ENCODE results near the gene VEGFA.

VEGFA gene

GRCh38 chr6:43793154-43793874 lies 23.3 kb downstream of the VEGFA start:
- no peak overlapping the region for H3K27ac ChIP-seq
- no peak for TF ChIP-seq ZFX (IDR thresholded peaks at IDR 0.05)
- no peak for TF ChIP-seq CTCF (conservative IDR thresholded peaks at IDR 0.05)

- TF ChIP-seq ZFX (IDR thresholded peaks at IDR 0.05), result no peak
- H3K27ac ChIP-seq, result no peak overlapping the region
These were observed 23.8 kb downstream of the VEGFA start for GRCh38 chr6:43793875-43794242.

- TF ChIP-seq CTCF (conservative IDR thresholded peaks at IDR 0.05), result no peak
- no peak for TF ChIP-seq ZFX (IDR thresholded peaks at IDR 0.05)
- no peak overlapping the region for H3K27ac ChIP-seq
These were observed 25.4 kb downstream of the VEGFA start for GRCh38 chr6:43795421-43795820.

GRCh38 chr6:43796168-43796567 lies 26.2 kb downstream of the VEGFA start:
- TF ChIP-seq CTCF (conservative IDR thresholded peaks at IDR 0.05) (no peak), ZFX (IDR thresholded peaks at IDR 0.05) (no peak)
- no peak overlapping the region for H3K27ac ChIP-seq

GRCh38 chr6:43796903-43797890 lies 27.2 kb downstream of the VEGFA start:
- no peak for TF ChIP-seq CTCF (conservative IDR thresholded peaks at IDR 0.05)
- TF ChIP-seq ZFX (IDR thresholded peaks at IDR 0.05), result no peak
- peak overlapping the region; percentile 76; the same call in 1 of the 2 replicates for H3K27ac ChIP-seq

- H3K27ac ChIP-seq, result peak overlapping the region; percentile 76
- TF ChIP-seq CTCF (conservative IDR thresholded peaks at IDR 0.05) (no peak), ZFX (IDR thresholded peaks at IDR 0.05) (no peak)
These were observed 27.9 kb downstream of the VEGFA start for GRCh38 chr6:43797919-43798318.

- peak overlapping the region; percentile 76 for H3K27ac ChIP-seq
- no peak for TF ChIP-seq CTCF (conservative IDR thresholded peaks at IDR 0.05)
- no peak; the same call in 1 of the 2 replicates for TF ChIP-seq ZFX (IDR thresholded peaks at IDR 0.05)
These were observed 28.9 kb downstream of the VEGFA start for GRCh38 chr6:43798688-43799444.
